ENCODE data around the gene OPRD1.

- no peak for TF ChIP-seq CTCF (conservative IDR thresholded peaks at IDR 0.05; ENCODE audit: low read length)
- TF ChIP-seq EZH2phosphoT487 (IDR thresholded peaks at IDR 0.05; ENCODE audit: borderline replicate concordance, low read depth, low read length), result no peak
Observed at GRCh38 chr1:28835237-28835650, 23.3 kb downstream of the OPRD1 start.

Measured in OCI-LY7 (cell line).